Measurements from ENCODE around the gene MAGEB6B. TPM values are rescaled to one million over a fixed set of nuclear protein-coding genes. Genes with fewer than 3 reads are reported as not detected.
"Not testable (repeated sequence)": the region's sequence is repeated elsewhere in the genome, so short reads cannot be mapped to it uniquely, and the experiment has no call there.

Gene MAGEB6B
- polyA plus RNA-seq, 3 donors = not detected

DNA sequence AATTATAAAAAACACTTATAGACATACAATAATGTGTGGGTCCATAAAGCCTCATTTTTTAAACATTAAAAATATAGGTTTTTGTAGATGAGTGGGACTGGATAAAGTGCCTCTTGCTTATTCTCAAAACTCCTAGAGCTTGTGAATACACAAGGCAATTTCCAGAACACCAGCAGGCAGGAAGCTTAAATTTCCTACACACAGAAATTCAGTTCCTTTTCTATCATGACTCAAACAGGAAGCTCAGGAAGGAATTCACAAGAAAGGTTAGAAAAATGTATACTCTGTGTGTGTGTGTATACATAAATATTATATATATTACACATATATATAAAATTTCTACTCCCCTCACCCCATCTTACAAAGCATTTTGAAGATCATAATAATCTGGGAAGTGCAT is 43.2 kb downstream of the MAGEB6B start:
- Mint-ChIP-seq H3K4me3 (no peak overlapping the region), H3K27me3 (ENCODE audit: low read depth in 3 of 3) (no peaks in the 10 kb centered on the region)
- no peak for TF ChIP-seq CTCF (IDR thresholded peaks at IDR 0.05)

DNA sequence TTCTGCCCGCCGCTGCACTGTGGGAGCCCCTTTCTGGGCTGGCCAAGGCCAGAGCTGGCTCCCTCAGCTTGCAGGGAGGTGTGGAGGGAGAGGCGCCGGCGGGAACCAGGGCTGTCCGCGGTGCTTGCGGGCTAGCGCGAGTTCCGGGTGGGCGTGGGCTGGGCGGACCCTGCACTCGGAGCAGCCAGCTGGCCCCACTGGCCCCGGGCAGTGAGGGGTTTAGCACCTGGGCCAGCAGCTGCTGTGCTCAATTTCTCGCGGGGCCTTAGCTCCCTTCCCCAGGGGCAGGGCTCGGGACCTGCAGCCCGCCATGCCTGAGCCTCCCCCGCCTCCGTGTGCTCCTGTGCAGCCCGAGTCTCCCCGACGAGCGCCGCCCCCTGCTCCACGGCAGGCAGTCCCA is 44.3 kb downstream of the MAGEB6B start:
- H3K4me1 ChIP-seq (ENCODE audit: control insufficient read depth in 1 of 2, insufficient read depth in 2 of 2, low read length in 2 of 2); H3K79me2 ChIP-seq (ENCODE audit: insufficient read depth, low read length); H3K36me3 Mint-ChIP-seq; H3K36me3 ChIP-seq (replicated peaks in 1 of 2; ENCODE audit: control insufficient read depth in 1 of 2, insufficient read depth in 2 of 2, low read length in 2 of 2); H2AFZ ChIP-seq (ENCODE audit: insufficient read depth, low read depth, low read length, poor library complexity, severe bottlenecking); H3K4me3 Mint-ChIP-seq; H4K20me1 ChIP-seq (ENCODE audit: insufficient read depth, low read length); H3K4me1 Mint-ChIP-seq; intact Hi-C loops (cut with micrococcal nuclease); H3K4me3 ChIP-seq (replicated peaks in 1 of 3; ENCODE audit: low read depth in 2 of 3, low read length in 3 of 3); H3K9me3 ChIP-seq (replicated peaks in 1 of 2; ENCODE audit: control insufficient read depth in 1 of 2, insufficient read depth in 1 of 2, low read length in 2 of 2); H3K4me2 ChIP-seq (replicated peaks; ENCODE audit: extremely low read depth, low read length, poor library complexity, severe bottlenecking); H3K27ac ChIP-seq (ENCODE audit: low read depth in 1 of 2, low read length in 2 of 2); H3K27ac Mint-ChIP-seq; H3K27me3 Mint-ChIP-seq (ENCODE audit: low read depth in 3 of 3); H3K27me3 ChIP-seq (ENCODE audit: control insufficient read depth in 2 of 2, insufficient read depth in 2 of 2, low read length in 2 of 2); H3K9ac ChIP-seq (ENCODE audit: insufficient read depth, low read length, poor library complexity, severe bottlenecking); DNase-seq: not testable (repeated sequence)
- peaks cover 0 to 16% (median 3%) of the 10 kb centered on the region in 7 donors for H3K9me3 Mint-ChIP-seq
- 99% methylated on average over 15 of the region's 27 CpGs for WGBS (ENCODE audit: insufficient coverage)

More for the DNA sequence above, 43.2 kb downstream of the MAGEB6B start:
- Mint-ChIP-seq H3K9me3 (peaks cover 0 to 15% (median 5%) of the 10 kb centered on the region in 7 donors), H3K36me3 (no peaks in the 10 kb centered on the region), H3K27ac (no peak overlapping the region), H3K4me1 (no peaks in the 10 kb centered on the region)
- Histone ChIP-seq H3K9ac (ENCODE audit: insufficient read depth, low read length, poor library complexity, severe bottlenecking) (no peak overlapping the region), H3K4me2 (replicated peaks; ENCODE audit: extremely low read depth, low read length, poor library complexity, severe bottlenecking) (no peak overlapping the region), H4K20me1 (ENCODE audit: insufficient read depth, low read length) (no peaks in the 10 kb centered on the region), H3K36me3 (replicated peaks in 1 of 2; ENCODE audit: control insufficient read depth in 1 of 2, insufficient read depth in 2 of 2, low read length in 2 of 2) (no peaks in the 10 kb centered on the region), H3K4me1 (ENCODE audit: control insufficient read depth in 1 of 2, insufficient read depth in 2 of 2, low read length in 2 of 2) (no peaks in the 10 kb centered on the region), H3K9me3 (replicated peaks in 1 of 2; ENCODE audit: control insufficient read depth in 1 of 2, insufficient read depth in 1 of 2, low read length in 2 of 2) (peaks cover 0 to 11% of the 10 kb centered on the region in 2 donors), H3K27me3 (ENCODE audit: control insufficient read depth in 2 of 2, insufficient read depth in 2 of 2, low read length in 2 of 2) (no peaks in the 10 kb centered on the region), H3K27ac (ENCODE audit: low read depth in 1 of 2, low read length in 2 of 2) (no peak overlapping the region), H3K4me3 (replicated peaks in 1 of 3; ENCODE audit: low read depth in 2 of 3, low read length in 3 of 3) (no peak overlapping the region), H2AFZ (ENCODE audit: insufficient read depth, low read depth, low read length, poor library complexity, severe bottlenecking) (no peak overlapping the region), H3K79me2 (ENCODE audit: insufficient read depth, low read length) (no peaks in the 10 kb centered on the region)
- intact Hi-C loops (cut with micrococcal nuclease) = no loop called here
- DNase-seq = no peak

Data from CD14-positive monocyte (primary cell).